Fibroblast of lung (primary cell): ENCODE data around the gene VAV2.

ENCODE experiments used
- CTCF ChIP-seq, 2 donors: IDR thresholded peaks in 1 of 2; conservative IDR thresholded peaks in 1 of 2; 1 replicate in 1 of 2; 2 replicates in 1 of 2; pipeline ENCODE4 v1.5.1; 2011 to 2012; ENCODE audit warnings: low read length in 2 of 2, control low read depth in 1 of 2, inconsistent platforms in 1 of 2, low read depth in 1 of 2, mild to moderate bottlenecking in 1 of 2
- EZH2 ChIP-seq: IDR thresholded peaks from 2 replicates; pipeline ENCODE4 v1.5.1; 2012; ENCODE audit warnings: low read length, control low read depth, mild to moderate bottlenecking; ENCODE audit errors: missing control alignments

GRCh38 chr9:133830711-133831110 is 161.4 kb downstream of the VAV2 start:
- no peak for TF ChIP-seq CTCF (conservative IDR thresholded peaks at IDR 0.05 in 1 of 2, IDR thresholded peaks at IDR 0.05 in 1 of 2; ENCODE audit: low read depth in 1 of 2, low read length in 2 of 2)
- no peak for TF ChIP-seq EZH2
